Aorta (tissue), 5 donors: ENCODE data around the gene HPSE2. TPM values are rescaled to one million over a fixed set of nuclear protein-coding genes. Genes with fewer than 3 reads are reported as not detected.
"Not testable (repeated sequence)": the region's sequence is repeated elsewhere in the genome, so short reads cannot be mapped to it uniquely, and the experiment has no call there.

Experiments
- ATAC-seq: fragments of 200-7000 bp; cut with Tn5 transposase; one replicate; pipeline ENCODE4 v1.9.1; 2022; ENCODE audit warnings: moderate library complexity; ENCODE audit not compliant: low FRiP score
- DNase-seq, 2 donors: peaks; one replicate each; pipeline ENCODE4 v3.0.0-alpha.2; 2020
- H3K27ac ChIP-seq, 2 donors: one replicate each; pipeline ENCODE4 v1.5.1; 2013; ENCODE audit warnings: low read length in 2 of 2, mild to moderate bottlenecking in 2 of 2, moderate library complexity in 2 of 2, control low read depth in 1 of 2, inconsistent platforms in 1 of 2, low read depth in 1 of 2
- H3K27me3 ChIP-seq, 2 donors: one replicate each; pipeline ENCODE4 v1.6.1; 2013; ENCODE audit warnings: control low read depth in 1 of 2, low read length in 1 of 2, mild to moderate bottlenecking in 1 of 2, moderate library complexity in 1 of 2; ENCODE audit not compliant: insufficient read depth in 2 of 2, control insufficient read depth in 1 of 2
- H3K36me3 ChIP-seq, 2 donors: one replicate each; pipeline ENCODE4 v1.6.1; 2013; ENCODE audit warnings: control low read depth in 1 of 2, low read length in 1 of 2, mild to moderate bottlenecking in 1 of 2; ENCODE audit not compliant: insufficient read depth in 2 of 2, control insufficient read depth in 1 of 2
- H3K4me1 ChIP-seq, 2 donors: one replicate each; pipeline ENCODE4 v1.6.1; 2013; ENCODE audit warnings: low read length in 2 of 2, control low read depth in 1 of 2, mild to moderate bottlenecking in 1 of 2, moderate library complexity in 1 of 2; ENCODE audit not compliant: insufficient read depth in 2 of 2, control insufficient read depth in 1 of 2
- H3K4me3 ChIP-seq, 2 donors: one replicate each; pipeline ENCODE4 v1.5.1; 2013; ENCODE audit warnings: low read length in 2 of 2, control low read depth in 1 of 2, mild to moderate bottlenecking in 1 of 2
- H3K9me3 ChIP-seq: one replicate; pipeline ENCODE4 v1.6.1; 2013; ENCODE audit warnings: mild to moderate bottlenecking, low read length; ENCODE audit not compliant: control insufficient read depth
- WGBS, 2 donors: extraction: QIAGEN DNeasy Blood & Tissue Kit; methylation state at CpG; one replicate each; pipeline ENCODE4 v1.1.7; 2013; 5-methylcytosine and 5-hydroxymethylcytosine counted together
- intact Hi-C, 2 donors: fragments of 100-400 bp; cut with DNase I; formaldehyde crosslinking; loops; one replicate each; pipeline versions ENCODE4 v1.14.2 to v1.15.0; 2022
- polyA plus RNA-seq, 2 donors: library from polyadenylated mRNA; stranded (reverse); fragments of 200-250 nt; gene quantifications; one replicate each; pipeline ENCODE4 v1.2.3, GENCODE V29; 2013
- total RNA-seq, 2 donors: library from RNA; stranded (reverse); fragmentation: NEBNext Ultra II Directional; extraction: Animal tissue kit (Norgen Biotek cat#: 25700); gene quantifications; one replicate each; pipeline ENCODE4 v1.2.1, GENCODE V29; 2021
- donor health status: healthy with polysubstance abuse.
- donor health status: Bipolar disorder and iron deficiency.
- donor health status: DM: no; HTN: no; CAD: no.
- donor health status: DM: no; HTN: no; CAD: no.
- donor health status: DM: yes; HTN: yes; CAD: no.

HPSE2 gene
- total and polyA plus RNA-seq, 4 donors: 1.2 to 22.0 (median 4.8) TPM

GRCh38 chr10:99004738-99005137 lies 230.9 kb downstream of the HPSE2 start:
- WGBS, 2 donors: 86 to 87% methylated on average over 1 of the region's 1 CpG
- no peak overlapping the region for H3K4me3 ChIP-seq
- DNase-seq: no peak
- intact Hi-C loops: no loop called here
- no peak overlapping the region for H3K27ac ChIP-seq
- H3K9me3 ChIP-seq: no peaks in the 10 kb centered on the region
- no peaks in the 10 kb centered on the region for H3K36me3 ChIP-seq
- H3K4me1 ChIP-seq: peaks cover 0 to 4% of the 10 kb centered on the region in 2 donors
- no peak for ATAC-seq
- no peaks in the 10 kb centered on the region for H3K27me3 ChIP-seq

DNA sequence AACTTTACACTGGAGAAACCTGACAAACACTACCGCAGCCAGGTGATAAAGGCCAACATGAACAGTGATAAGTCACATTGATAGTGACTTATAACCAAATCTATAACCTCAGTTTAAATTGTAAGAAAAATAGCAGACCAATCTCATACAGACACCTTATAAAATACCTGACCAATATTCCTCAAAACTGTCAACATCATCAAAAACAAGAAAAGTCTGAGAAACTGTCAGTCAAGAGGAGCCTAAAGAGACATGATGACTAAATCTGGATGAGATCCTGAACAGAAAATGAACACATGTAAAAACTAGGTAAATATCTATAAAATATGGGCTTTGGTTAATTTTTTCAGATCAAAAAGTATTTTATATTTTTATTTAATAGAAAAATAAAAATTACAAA lies 233.3 kb downstream of the HPSE2 start:
- Histone ChIP-seq H3K4me1 (no peaks in the 10 kb centered on the region), H3K36me3 (no peaks in the 10 kb centered on the region), H3K27me3 (no peaks in the 10 kb centered on the region), H3K9me3 (no peaks in the 10 kb centered on the region), H3K4me3 (no peak overlapping the region), H3K27ac (no peak overlapping the region)
- ATAC-seq (no peak), DNase-seq (no peak)
- WGBS, 2 donors: 94 to 100% methylated on average over 1 of the region's 1 CpG
- intact Hi-C loops: no loop called here

- intact Hi-C loops: no loop called here
- DNase-seq (no peak), ATAC-seq (no peak)
- no peak overlapping the region for H3K4me3 ChIP-seq
- no peaks in the 10 kb centered on the region for H3K36me3 ChIP-seq
- no peaks in the 10 kb centered on the region for H3K27me3 ChIP-seq
- no peaks in the 10 kb centered on the region for H3K4me1 ChIP-seq
- no peak overlapping the region for H3K27ac ChIP-seq
- WGBS, 2 donors: 68 to 74% methylated on average over 4 of the region's 4 CpGs
- no peaks in the 10 kb centered on the region for H3K9me3 ChIP-seq
Observed at GRCh38 chr10:98997596-98997995, 238.1 kb downstream of the HPSE2 start.

DNA sequence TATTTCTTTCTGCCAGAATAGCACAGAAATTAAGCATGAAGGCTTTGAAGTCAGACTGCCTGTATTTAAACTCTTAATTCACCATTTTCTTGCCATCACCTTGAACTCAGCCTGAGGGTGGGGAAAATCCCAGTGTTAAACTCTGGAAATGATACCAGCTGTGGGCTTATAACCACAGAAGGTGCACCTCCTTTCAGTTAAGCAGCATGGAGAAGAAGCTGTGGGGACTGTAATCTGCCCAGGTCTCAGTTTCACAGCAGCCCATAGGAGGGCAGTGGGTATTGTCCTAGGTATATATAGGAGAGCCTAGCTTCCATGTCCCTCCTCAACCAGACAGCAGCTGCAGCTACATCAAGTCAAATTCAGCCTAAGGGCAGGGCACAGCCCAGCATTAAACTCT lies 241.6 kb downstream of the HPSE2 start:
- Histone ChIP-seq H3K4me1 (no peaks in the 10 kb centered on the region), H3K27me3 (no peaks in the 10 kb centered on the region), H3K4me3 (no peak overlapping the region), H3K27ac (no peak overlapping the region), H3K9me3 (no peaks in the 10 kb centered on the region), H3K36me3 (no peaks in the 10 kb centered on the region)
- DNase-seq (no peak), ATAC-seq (no peak)
- intact Hi-C loops: no loop called here

DNA sequence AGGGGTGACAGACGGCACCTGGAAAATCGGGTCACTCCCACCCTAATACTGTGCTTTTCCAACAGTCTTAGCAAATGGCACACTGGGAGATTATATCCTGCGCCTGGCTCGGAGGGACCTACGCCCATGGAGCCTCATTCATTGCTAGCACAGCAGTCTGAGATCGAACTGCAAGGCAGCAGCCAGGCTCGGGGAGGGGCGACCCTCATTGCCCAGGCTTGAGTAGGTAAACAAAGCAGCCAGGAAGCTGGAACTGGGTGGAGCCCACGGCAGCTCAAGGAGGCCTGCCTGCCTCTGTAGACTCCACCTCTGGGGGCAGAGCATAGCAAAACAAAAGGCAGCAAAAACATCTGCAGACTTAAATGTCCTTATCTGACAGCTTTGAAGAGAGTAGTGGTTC lies 251.9 kb downstream of the HPSE2 start:
- not testable (repeated sequence) for DNase-seq

GRCh38 chr10:98980353-98980752 lies 255.3 kb downstream of the HPSE2 start:
- WGBS, 2 donors: 69 to 71% methylated on average over 5 of the region's 5 CpGs
- Histone ChIP-seq H3K4me3 (no peak overlapping the region), H3K27me3 (no peaks in the 10 kb centered on the region), H3K36me3 (no peaks in the 10 kb centered on the region), H3K27ac (no peak overlapping the region), H3K4me1 (no peaks in the 10 kb centered on the region), H3K9me3 (no peaks in the 10 kb centered on the region)
- no peak for DNase-seq
- ATAC-seq: no peak
- intact Hi-C loops: no loop called here

More for the DNA sequence above, 251.9 kb downstream of the HPSE2 start:
- H3K9me3 ChIP-seq, H3K4me3 ChIP-seq, H3K4me1 ChIP-seq, H3K27me3 ChIP-seq, H3K36me3 ChIP-seq, ATAC-seq, H3K27ac ChIP-seq, intact Hi-C loops: not testable (repeated sequence)
- 88 to 89% methylated on average over 9 of the region's 9 CpGs for WGBS, 2 donors

- WGBS, 2 donors: 80 to 82% methylated on average over 2 of the region's 2 CpGs
- no peaks in the 10 kb centered on the region for H3K27me3 ChIP-seq
- H3K4me1 ChIP-seq: no peaks in the 10 kb centered on the region
- no peak for DNase-seq
- H3K9me3 ChIP-seq: no peaks in the 10 kb centered on the region
- ATAC-seq: no peak
- H3K27ac ChIP-seq: no peak overlapping the region
- intact Hi-C loops: no loop called here
- no peaks in the 10 kb centered on the region for H3K36me3 ChIP-seq
- H3K4me3 ChIP-seq: no peak overlapping the region
Observed at GRCh38 chr10:98971464-98971863, 264.2 kb downstream of the HPSE2 start.

GRCh38 chr10:98967601-98968000 lies 268.1 kb downstream of the HPSE2 start:
- Histone ChIP-seq H3K4me1 (no peaks in the 10 kb centered on the region), H3K9me3 (no peaks in the 10 kb centered on the region), H3K4me3 (no peak overlapping the region), H3K27me3 (no peaks in the 10 kb centered on the region), H3K27ac (peak overlapping the region in 1 of 2 donors; percentile 87), H3K36me3 (no peaks in the 10 kb centered on the region)
- DNase-seq: no peak
- intact Hi-C loops: no loop called here
- ATAC-seq: peak; percentile 48

- Histone ChIP-seq H3K27me3 (no peaks in the 10 kb centered on the region), H3K4me3 (no peak overlapping the region), H3K27ac (no peak overlapping the region), H3K36me3 (no peaks in the 10 kb centered on the region), H3K4me1 (peaks cover 0 to 3% of the 10 kb centered on the region in 2 donors), H3K9me3 (no peaks in the 10 kb centered on the region)
- intact Hi-C loops: no loop called here
- 80% methylated on average over 2 of the region's 2 CpGs for WGBS, 2 donors
- DNase-seq (no peak), ATAC-seq (no peak)
Observed at GRCh38 chr10:98963608-98964007, 272.0 kb downstream of the HPSE2 start.
